Loucy (cell line): ENCODE data around the gene DHX32.
A peak's percentile ranks its signal among the peaks of the same experiment; 100 is the strongest.

Experiments used
- H2AFZ ChIP-seq: fragments of 200-600 bp; sonication (generic); 2 replicates; pipeline ENCODE4 v1.6.0; 2016; ENCODE audit warnings: antibody characterized with exemption, mild to moderate bottlenecking, low read length, moderate library complexity
- H3F3A ChIP-seq: fragments of 200-600 bp; 2 replicates; pipeline ENCODE4 v1.6.0; 2016; ENCODE audit warnings: antibody characterized with exemption, low read depth, mild to moderate bottlenecking
- H3K27me3 ChIP-seq: fragments of 200-600 bp; sonication (generic); 2 replicates; pipeline ENCODE4 v1.6.1; 2014; ENCODE audit warnings: low read length, mild to moderate bottlenecking; ENCODE audit not compliant: insufficient read depth, poor library complexity, severe bottlenecking
- H3K36me3 ChIP-seq: fragments of 200-600 bp; sonication (generic); 2 replicates; pipeline ENCODE4 v1.6.1; 2016; ENCODE audit warnings: low read length; ENCODE audit not compliant: insufficient read depth
- H3K4me1 ChIP-seq: fragments of 200-600 bp; sonication (generic); 2 replicates; pipeline ENCODE4 v1.5.1; 2014; ENCODE audit warnings: low read length, mild to moderate bottlenecking; ENCODE audit not compliant: insufficient read depth, poor library complexity, severe bottlenecking
- H3K4me2 ChIP-seq: fragments of 200-600 bp; sonication (generic); 2 replicates; pipeline ENCODE4 v1.6.0; 2014; ENCODE audit warnings: antibody characterized with exemption, low read length, low read depth, mild to moderate bottlenecking; ENCODE audit not compliant: poor library complexity, severe bottlenecking
- H3K4me3 ChIP-seq: fragments of 200-600 bp; sonication (generic); 2 replicates; pipeline ENCODE4 v1.5.1; 2014; ENCODE audit warnings: low read length, mild to moderate bottlenecking, mixed read lengths; ENCODE audit not compliant: poor library complexity, severe bottlenecking
- H3K79me2 ChIP-seq: fragments of 200-600 bp; sonication (generic); 2 replicates; pipeline ENCODE4 v1.6.1; 2014; ENCODE audit warnings: low read length; ENCODE audit not compliant: insufficient read depth
- H3K9ac ChIP-seq: fragments of 200-600 bp; sonication (generic); 2 replicates; pipeline ENCODE4 v1.6.0; 2014; ENCODE audit warnings: mild to moderate bottlenecking, low read depth, low read length, moderate library complexity; ENCODE audit not compliant: poor library complexity, severe bottlenecking
- H3K9me2 ChIP-seq: fragments of 200-600 bp; sonication (generic); replicated peaks from 2 replicates; pipeline ENCODE4 v1.6.1; 2016; ENCODE audit warnings: low read depth, low read length, mixed read lengths
- H3K9me3 ChIP-seq: fragments of 200-600 bp; sonication (generic); 2 replicates; pipeline ENCODE4 v1.6.1; 2014; ENCODE audit warnings: mild to moderate bottlenecking, antibody characterized with exemption, low read length, low read depth; ENCODE audit not compliant: insufficient read depth
- H4K20me1 ChIP-seq: fragments of 200-600 bp; sonication (generic); 2 replicates; pipeline ENCODE4 v1.6.0; 2014; ENCODE audit warnings: antibody characterized with exemption, low read length, mild to moderate bottlenecking; ENCODE audit not compliant: insufficient read depth, poor library complexity, severe bottlenecking
- EZH2phosphoT487 ChIP-seq: fragments of 200-600 bp; IDR thresholded peaks from 2 replicates; pipeline ENCODE4 v1.6.1; 2018; ENCODE audit warnings: antibody characterized with exemption, mild to moderate bottlenecking, moderate library complexity, borderline replicate concordance
- TF ChIP-seq, protein P1 (sequence below): fragments of 200-600 bp; sonication (generic); conservative IDR thresholded peaks from 2 replicates; pipeline ENCODE4 v1.5.1; 2014; ENCODE audit warnings: mild to moderate bottlenecking, antibody characterized with exemption, low read length

Gene DHX32

GRCh38 chr10:125795128-125795527 lies 86.0 kb downstream of the DHX32 start:
- no peaks in the 10 kb centered on the region for H3K9me3 ChIP-seq
- no peak overlapping the region for H3K4me2 ChIP-seq
- H3K36me3 ChIP-seq, result peaks cover 9% of the 10 kb centered on the region; the same call in 1 of the 2 replicates
- H3F3A ChIP-seq, result no peaks in the 10 kb centered on the region
- no peak overlapping the region for H3K4me3 ChIP-seq
- no peaks in the 10 kb centered on the region for H3K27me3 ChIP-seq
- H3K79me2 ChIP-seq, result no peaks in the 10 kb centered on the region
- H3K9me2 ChIP-seq, result no peaks in the 10 kb centered on the region
- H3K9ac ChIP-seq, result no peak overlapping the region
- H4K20me1 ChIP-seq, result no peaks in the 10 kb centered on the region
- peaks cover 5% of the 10 kb centered on the region for H3K4me1 ChIP-seq
- H2AFZ ChIP-seq, result no peak overlapping the region
- TF ChIP-seq EZH2phosphoT487, result no peak
- TF ChIP-seq, protein P1, sequence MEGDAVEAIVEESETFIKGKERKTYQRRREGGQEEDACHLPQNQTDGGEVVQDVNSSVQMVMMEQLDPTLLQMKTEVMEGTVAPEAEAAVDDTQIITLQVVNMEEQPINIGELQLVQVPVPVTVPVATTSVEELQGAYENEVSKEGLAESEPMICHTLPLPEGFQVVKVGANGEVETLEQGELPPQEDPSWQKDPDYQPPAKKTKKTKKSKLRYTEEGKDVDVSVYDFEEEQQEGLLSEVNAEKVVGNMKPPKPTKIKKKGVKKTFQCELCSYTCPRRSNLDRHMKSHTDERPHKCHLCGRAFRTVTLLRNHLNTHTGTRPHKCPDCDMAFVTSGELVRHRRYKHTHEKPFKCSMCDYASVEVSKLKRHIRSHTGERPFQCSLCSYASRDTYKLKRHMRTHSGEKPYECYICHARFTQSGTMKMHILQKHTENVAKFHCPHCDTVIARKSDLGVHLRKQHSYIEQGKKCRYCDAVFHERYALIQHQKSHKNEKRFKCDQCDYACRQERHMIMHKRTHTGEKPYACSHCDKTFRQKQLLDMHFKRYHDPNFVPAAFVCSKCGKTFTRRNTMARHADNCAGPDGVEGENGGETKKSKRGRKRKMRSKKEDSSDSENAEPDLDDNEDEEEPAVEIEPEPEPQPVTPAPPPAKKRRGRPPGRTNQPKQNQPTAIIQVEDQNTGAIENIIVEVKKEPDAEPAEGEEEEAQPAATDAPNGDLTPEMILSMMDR, result no peak

DNA sequence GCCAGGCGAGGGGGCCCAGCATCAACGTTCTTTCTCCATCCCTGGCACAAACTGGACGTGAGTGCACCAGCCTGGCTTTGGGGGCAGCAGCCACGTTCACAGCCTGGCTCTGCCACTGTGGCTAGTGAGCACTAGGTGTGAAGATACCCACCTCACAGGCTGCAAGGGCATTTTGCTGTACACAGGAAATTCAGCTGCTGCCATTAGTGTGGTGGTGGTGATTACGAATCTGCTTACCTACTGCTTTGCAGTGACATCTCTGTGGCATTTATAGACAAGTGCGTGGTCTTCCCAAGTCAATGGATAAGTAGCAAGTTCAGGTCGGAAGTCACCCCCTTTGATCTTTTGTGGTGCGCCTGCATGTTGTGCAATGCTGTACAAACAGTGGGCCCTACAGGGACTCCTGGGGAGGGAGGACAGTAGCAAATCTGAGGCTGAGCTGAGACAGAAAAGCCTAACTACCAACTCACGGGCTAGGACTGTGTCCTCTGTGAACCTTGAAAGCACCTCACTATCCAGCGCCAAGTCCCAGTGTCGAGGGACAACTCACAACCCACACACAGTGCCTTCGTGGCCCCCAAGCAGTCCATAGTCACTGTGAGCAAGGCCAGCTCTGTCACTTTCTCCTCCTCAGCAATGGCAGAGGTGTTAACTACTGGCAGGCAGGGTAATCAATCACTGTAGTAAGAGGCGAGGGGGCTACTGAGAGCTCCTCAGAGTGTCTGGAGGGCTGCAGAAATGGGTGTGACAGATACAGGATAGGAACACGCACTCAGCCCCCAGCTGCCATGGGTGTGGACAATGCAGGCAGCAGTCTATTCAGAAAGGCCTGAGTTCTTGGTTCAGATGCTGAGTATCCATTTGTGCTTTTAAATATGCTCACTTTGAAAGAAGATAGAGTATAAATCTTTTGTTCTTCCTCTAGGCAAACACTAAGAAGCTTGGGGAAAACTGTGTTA lies 88.5 kb downstream of the DHX32 start:
- no peaks in the 10 kb centered on the region for H3K9me2 ChIP-seq
- H3K4me3 ChIP-seq, result no peak overlapping the region
- no peaks in the 10 kb centered on the region for H3K27me3 ChIP-seq
- no peaks in the 10 kb centered on the region for H4K20me1 ChIP-seq
- TF ChIP-seq, protein P1, result no peak
- no peak for TF ChIP-seq EZH2phosphoT487
- H3K4me2 ChIP-seq, result no peak overlapping the region
- H3F3A ChIP-seq, result no peaks in the 10 kb centered on the region
- no peaks in the 10 kb centered on the region for H3K9me3 ChIP-seq
- H2AFZ ChIP-seq, result no peak overlapping the region
- no peak overlapping the region for H3K9ac ChIP-seq
- H3K79me2 ChIP-seq, result no peaks in the 10 kb centered on the region
- peaks cover 9% of the 10 kb centered on the region; the same call in 1 of the 2 replicates for H3K36me3 ChIP-seq
- peaks cover 22% of the 10 kb centered on the region for H3K4me1 ChIP-seq

GRCh38 chr10:125788156-125789034 lies 92.7 kb downstream of the DHX32 start:
- Histone ChIP-seq H3K4me1 (peaks cover 23% of the 10 kb centered on the region), H3F3A (no peaks in the 10 kb centered on the region), H3K9me3 (no peaks in the 10 kb centered on the region), H4K20me1 (no peaks in the 10 kb centered on the region), H3K4me3 (peak overlapping the region; percentile 43), H3K79me2 (no peaks in the 10 kb centered on the region), H3K27me3 (no peaks in the 10 kb centered on the region), H3K9ac (peak overlapping the region; percentile 48), H2AFZ (peak overlapping the region; percentile 82), H3K4me2 (peak overlapping the region; percentile 80), H3K9me2 (no peaks in the 10 kb centered on the region), H3K36me3 (no peaks in the 10 kb centered on the region)
- no peak for TF ChIP-seq EZH2phosphoT487
- TF ChIP-seq, protein P1, result no peak
